ENCODE results near the gene EPHA7.

- TF ChIP-seq PAX5 (IDR thresholded peaks at IDR 0.05; ENCODE audit: insufficient read depth, low read length, severe bottlenecking) (no peak), SPI1 (IDR thresholded peaks at IDR 0.05; ENCODE audit: low read depth, low read length) (no peak), POLR2A (IDR thresholded peaks at IDR 0.05; ENCODE audit: low read depth, low read length) (no peak), POLR2AphosphoS5 (IDR thresholded peaks at IDR 0.05; ENCODE audit: low read depth, low read length) (no peak), TAF1 (IDR thresholded peaks at IDR 0.05; ENCODE audit: low read depth, low read length) (no peak), POU2F2 (IDR thresholded peaks at IDR 0.05; ENCODE audit: low read depth, low read length) (no peak)
Measured at GRCh38 chr6:93398723-93399122, 20.6 kb downstream of the EPHA7 start.

All from GM12891 (cell line).